ENCODE data around the gene CTSW. TPM values are rescaled to one million over a fixed set of nuclear protein-coding genes. Genes with fewer than 3 reads are reported as not detected.

Gene CTSW
- total RNA-seq, 2 donors from 2014 or later = 1.5 to 2.4 TPM

DNA sequence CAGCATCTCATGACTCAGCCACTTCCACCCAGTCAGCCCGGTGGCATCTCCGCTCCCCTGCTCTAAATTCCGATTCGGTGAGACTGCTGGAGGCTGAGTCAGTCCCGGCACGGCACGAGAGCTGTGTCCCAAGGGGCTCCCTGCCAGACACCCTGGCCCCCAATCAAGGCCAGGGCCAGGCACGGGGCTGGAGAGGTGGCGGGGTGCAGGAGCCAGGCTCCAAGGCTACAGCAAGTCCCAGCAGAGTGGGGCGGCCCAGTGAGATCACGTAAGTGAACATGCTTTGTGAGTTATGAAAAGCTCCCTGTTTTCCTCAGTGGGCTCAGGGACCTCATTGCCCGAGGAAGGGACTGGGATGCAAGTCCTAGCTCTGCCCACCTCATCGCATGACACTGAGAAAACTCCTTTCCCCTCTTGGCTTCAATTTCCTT, 36.2 kb downstream of the CTSW start:
- DNase-seq = peak; percentile 49 to 76
- ATAC-seq = no peak
- intact Hi-C loops (cut with DNase I, micrococcal nuclease) = no loop called here

DNA sequence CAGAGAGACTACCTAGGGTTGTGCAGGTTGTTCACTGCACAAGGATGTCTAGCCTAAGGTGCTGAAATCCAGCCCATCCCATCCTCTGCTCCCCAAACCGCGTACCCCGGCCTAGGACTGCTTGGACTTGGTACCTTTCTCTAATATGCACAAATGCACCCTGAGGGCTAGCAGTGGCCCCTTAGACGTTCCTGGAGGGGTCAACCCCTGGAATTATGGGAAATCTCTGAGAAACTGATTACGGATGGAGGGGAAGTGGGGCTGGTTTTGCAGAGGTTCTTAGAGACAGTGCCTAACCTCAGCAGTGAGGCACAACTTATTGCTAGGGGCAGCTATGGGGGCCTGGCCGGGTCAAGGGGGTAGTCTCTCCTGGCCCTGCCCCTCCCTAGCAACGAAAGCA, 36.8 kb downstream of the CTSW start:
- intact Hi-C loops (cut with DNase I, micrococcal nuclease) = no loop called here
- DNase-seq (no peak), ATAC-seq (no peak)

DNA sequence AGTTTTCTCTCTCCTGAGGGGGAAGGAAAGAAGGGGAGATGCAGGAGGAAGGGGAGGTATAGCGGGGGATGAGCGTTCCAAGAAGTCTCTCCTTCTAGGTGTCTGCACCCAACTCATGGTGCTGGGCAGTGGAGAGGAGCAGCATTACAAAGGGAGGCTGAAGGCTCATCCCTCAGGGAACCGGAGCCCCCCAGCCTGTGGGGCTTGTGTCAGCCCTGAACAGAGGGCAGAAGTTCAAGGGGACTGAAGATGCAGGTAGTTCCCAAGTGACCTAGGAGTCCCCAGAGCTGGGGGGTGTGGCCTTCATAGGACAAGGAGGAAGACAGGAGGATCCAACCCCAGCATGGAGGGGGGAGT, 37.4 kb downstream of the CTSW start:
- DNase-seq (no peak), ATAC-seq (no peak)
- intact Hi-C loops (cut with DNase I, micrococcal nuclease) = no loop called here

DNA sequence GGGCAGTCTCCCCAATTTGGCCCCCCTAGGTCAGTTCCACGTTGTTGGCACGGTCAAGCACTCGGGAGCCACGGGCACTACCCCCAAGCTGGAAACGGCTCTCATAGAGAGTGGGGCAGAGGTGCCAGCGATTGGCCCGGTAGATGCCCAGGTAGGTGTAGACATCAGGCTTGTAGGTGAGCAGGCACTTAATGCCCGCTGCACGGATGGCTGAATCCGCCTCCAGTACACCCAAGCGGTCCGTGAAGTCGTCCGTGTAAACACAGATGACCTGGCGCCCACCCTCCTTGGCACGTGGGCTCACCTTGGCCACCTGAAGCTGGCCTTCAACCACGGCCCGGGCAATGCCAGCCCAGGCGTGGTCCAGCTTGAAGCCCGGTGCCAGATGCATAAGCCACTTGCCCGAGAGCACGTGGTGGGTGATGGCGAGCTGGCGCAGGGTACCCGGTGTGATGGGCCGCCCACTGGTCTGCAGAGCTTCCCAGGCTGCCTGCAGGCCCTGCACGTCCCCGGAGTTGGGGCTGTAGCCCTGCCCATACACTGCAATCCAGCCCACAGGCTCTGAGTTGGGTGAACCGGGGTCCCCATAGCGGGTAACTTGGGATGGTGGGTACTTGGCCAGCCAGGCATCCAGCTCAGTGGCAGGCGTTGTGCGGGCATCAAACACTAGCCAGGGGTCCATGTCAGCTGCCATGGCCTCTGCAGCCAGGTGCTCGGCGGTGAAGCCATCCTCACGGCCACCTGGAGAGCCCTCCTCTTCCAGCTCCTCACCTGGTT, 38.0 kb downstream of the CTSW start:
- intact Hi-C loops (cut with DNase I, micrococcal nuclease) = no loop called here
- DNase-seq = no peak

DNA sequence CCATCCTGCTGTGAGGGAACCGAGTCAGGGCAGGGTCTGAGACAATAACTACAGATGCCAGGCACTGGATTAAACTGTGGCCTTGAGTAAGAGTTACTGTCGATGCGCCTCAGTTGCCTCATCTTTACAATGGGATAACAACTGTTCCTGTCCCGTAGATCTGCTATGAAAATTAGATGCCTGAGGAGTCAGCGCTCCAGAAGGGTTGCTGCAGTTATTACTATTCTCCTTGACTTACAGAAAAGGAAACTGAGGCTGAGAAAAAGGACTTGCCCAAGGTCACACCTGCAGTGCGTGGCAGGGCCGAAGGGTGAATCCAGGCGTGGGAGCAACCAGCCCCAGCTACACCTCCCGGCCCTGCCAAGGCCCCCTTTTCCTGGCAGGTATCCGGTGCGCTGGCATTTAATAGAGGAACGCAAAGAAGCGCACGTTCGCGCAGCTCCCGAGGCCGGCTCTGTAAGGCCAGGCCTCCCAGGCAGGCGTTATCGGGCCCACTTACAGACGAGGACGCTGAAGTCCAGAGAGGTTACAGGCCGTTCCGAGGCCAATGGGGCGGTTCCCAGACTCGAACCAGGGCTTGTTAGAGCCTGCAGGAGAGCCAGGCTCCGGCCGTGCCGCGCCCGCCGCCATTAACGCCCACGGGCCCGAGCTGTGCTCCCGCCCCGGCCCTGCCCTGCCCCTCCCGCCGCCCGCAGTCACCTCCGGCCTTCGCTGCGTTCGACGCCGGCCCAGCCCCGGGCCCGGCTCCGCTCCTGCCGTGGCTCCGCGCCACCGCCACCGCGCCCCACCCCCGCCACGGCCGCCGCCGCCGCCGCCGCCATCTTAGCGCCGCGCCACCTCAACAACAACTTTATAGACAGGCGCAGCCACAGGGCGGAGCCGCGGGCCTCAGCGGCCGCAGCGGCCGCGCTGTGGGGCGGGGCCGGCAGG, 38.8 kb downstream of the CTSW start, which contains the start of gene C11orf68:
TSS of gene C11orf68 (minus strand) at position 852 of the 930 bp plus-strand sequence. CDS start at position 821, 31 bp downstream.
- intact Hi-C loops (cut with DNase I, micrococcal nuclease) = no loop called here
- DNase-seq (no peak), ATAC-seq (no peak)

More for the DNA sequence above, 38.0 kb downstream of the CTSW start:
- ATAC-seq = no peak

DNA sequence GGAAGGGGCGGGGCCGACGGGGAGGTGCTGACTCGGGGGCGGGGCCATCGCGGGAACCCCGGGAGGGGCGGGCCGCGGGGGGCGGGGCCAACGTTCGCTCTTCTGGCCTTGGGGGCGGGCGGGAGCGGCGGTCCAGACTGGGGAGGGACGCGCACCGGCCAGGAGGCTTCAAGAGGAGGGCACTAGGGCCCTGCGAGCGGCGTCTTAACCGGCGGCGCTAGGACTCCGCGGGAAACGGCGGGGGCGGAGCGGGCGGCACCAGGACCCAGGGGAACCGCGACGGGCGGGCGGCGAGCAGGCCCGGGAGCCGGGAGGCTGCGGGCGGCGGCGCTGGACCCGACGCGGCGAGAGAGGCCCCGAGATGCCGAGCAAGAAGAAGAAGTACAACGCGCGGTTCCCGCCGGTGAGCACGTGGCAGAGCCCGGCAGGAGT, 39.5 kb downstream of the CTSW start, which contains the start of gene DRAP1:
TSS of gene DRAP1 (plus strand) at position 286 of the 432 bp plus-strand sequence. CDS start at position 362, 76 bp downstream.
- intact Hi-C loops (cut with DNase I, micrococcal nuclease) = no loop called here
- ATAC-seq = peak; percentile 89
- DNase-seq = peak; percentile 99

DNA sequence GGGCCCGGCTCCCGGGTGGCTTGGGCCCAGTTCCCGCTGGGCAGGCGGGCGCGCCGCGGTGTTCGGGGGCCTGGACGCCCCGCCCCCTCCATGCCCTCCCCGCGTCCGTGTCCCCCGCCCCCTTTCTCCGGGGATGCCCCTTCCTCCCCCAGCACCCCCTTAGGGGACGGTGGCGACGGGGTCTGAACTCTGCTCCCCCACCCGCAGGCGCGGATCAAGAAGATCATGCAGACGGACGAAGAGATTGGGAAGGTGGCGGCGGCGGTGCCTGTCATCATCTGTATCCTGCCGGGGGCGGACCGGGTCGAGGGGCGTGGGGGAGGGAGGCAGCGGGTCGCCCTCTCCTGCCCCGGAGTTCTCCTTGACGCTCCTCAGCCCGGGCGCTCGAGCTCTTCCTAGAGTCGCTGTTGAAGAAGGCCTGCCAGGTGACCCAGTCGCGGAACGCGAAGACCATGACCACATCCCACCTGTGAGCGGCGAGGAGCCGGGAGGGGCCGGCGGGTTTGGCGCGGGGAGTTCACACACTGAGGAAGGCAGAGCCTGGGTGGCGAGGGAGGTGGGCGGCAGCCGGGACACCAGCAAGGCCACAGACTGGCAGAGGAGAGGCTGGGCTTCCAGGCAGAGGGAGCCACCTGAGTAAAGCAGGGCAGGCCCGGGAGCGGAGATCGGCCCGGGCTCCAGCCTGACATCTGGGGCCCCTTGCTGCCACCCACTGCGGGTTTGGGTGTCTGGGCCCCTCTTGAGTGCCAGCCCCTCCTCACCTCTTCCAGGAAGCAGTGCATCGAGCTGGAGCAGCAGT, 40.1 kb downstream of the CTSW start:
- ATAC-seq (peak; percentile 25), DNase-seq (peak; percentile 65 to 68)
- intact Hi-C loops (cut with DNase I, micrococcal nuclease) = no loop called here

DNA sequence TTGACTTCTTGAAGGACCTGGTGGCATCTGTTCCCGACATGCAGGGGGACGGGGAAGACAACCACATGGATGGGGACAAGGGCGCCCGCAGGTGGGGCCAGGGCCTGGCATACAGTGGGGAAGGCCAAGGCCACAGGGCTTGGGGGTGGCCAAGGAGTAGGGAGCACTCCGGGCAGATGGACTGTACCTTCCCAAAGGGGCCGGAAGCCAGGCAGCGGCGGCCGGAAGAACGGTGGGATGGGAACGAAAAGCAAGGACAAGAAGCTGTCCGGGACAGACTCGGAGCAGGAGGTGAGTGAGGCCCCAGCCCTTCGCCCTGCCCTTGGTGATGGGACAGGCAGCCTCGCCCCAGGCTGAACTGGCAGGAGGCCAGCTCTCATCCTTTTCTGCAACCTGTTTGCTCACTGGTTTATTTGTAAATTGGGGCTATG, 40.8 kb downstream of the CTSW start:
- ATAC-seq (no peak), DNase-seq (peak in 1 of 2 donors; percentile 49)
- intact Hi-C loops (cut with DNase I, micrococcal nuclease) = no loop called here

DNA sequence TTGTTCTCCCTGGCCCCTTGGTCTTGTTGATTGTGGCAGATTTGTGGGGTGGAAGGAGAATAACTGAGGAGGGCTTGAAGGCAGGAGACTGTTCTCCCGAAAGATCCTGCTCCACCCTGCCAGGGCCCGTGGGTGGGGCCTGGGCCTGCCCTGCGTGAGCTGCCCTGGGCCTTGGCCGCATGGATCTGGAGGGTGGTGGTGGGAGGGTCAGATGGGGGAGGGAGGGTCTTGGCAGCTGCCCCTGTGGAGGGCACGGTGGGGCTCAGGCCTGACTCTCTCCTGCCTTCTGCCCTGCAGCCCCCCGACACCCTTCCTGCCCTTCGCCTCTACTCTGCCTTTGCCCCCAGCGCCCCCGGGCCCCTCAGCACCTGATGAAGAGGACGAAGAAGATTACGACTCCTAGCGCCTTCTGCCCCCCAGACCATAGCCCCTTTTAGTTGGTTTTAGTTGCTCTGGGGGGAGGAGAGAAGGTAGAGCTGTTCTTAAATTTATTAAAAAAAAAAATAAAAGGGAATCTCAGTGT, 41.5 kb downstream of the CTSW start:
- intact Hi-C loops (cut with DNase I, micrococcal nuclease) = no loop called here
- no peak for ATAC-seq
- no peak for DNase-seq

DNA sequence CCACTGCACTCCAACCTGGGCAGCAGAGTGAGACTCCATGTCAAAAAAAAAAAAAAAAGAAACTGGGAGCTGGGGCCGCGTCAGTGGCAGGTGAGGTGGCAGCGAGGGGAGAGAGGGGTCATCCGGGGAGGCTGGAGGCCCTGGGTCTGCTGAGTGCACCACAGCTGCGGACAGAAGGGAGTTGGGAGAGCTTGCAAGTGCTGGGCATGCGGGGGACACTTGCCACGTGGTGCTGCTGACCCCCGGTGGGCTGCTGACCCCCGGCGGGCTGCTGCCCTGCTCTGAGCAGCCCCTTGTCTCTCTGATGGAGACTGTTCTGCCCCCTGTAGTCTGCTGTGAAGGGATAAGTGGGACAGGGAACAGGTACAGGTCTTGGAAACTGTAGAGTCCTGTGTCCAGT, 42.2 kb downstream of the CTSW start:
- intact Hi-C loops (cut with DNase I, micrococcal nuclease) = no loop called here
- ATAC-seq (no peak), DNase-seq (no peak)

DNA sequence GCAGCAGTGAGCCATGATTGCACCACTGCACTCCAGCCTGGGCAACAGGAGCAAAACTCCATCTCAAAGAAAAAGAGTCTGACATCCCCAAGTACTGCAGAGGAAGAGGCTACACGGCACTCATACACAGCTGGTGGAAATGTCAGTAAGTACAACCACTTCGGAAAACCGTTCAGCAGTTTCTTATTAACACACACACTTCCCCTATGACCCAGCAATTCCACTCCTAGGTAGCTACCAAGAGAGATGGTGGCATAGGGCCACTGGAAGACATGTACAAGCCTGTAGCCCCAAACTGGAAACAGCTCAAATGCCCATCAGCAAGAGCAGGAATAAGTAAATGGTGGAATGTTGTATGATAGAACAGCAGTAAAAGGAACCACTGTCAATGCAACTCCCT, 42.9 kb downstream of the CTSW start:
- DNase-seq = no peak
- intact Hi-C loops (cut with DNase I, micrococcal nuclease) = no loop called here
- no peak for ATAC-seq

DNA sequence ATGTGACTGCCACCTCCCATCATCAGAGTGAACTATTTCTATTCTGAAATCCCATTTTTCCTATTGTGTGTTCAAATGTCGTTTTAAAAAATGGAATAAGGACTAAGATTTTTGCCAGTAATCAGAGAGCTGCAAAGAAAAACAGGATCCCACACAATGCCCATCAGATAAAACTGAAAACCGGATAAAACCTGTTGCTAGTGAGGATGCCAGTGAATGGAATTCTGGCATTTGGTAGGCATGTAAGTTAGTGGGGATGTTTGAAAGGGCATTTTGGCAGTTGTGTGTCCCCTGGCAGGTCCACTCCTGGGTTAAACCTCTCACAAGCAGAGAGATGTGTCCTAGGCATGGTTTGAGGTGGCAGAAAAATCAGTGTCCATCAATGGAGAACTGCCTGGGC, 45.8 kb downstream of the CTSW start:
- no peak for DNase-seq
- intact Hi-C loops (cut with DNase I, micrococcal nuclease) = no loop called here
- ATAC-seq = no peak

DNA sequence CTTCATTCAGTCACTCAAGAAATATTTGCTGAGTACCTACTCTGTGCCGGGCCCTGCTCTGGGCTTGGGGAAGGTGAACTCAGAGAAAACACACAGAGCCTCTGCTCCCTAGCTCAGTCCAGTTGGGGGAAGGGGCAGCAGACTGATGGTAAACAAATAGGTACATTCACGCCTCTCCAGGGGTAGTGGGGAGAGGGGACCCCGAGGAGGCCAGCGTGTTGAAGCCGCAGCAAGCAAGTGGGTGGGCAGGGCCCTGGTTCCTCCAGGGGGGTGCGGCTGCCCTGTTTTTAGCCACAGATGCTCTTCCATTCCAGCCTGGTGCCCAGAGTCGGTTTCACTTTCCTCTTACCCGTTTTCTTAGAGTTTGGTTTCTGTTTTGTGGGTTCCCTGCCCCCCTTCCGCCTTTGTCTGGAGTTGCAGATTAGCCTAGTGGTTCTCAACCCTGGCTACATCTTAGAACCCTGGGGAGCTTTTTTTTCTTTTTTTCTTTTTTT, 48.3 kb downstream of the CTSW start:
- DNase-seq (peak; percentile 46 to 64), ATAC-seq (peak; percentile 32)
- intact Hi-C loops (cut with DNase I, micrococcal nuclease) = no loop called here

DNA sequence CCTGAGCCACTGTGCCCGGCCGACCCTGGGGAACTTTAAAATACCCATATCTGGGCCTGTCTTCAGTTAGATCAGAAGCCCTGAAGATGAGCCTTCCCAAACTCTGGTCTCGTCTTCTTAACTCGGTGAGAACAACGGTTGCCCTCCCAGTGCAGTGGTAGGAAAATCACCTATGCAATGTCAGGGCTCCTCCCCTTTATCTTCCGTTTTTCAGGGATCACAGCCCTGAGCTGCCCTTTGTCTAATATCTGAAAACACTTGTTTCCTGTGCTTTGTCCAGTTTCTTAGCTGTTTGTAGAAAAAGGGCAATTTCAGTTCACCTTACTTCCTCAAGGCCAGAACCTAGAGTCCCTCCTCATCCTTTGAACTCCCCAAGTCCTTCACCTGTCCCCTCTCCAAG, 49.0 kb downstream of the CTSW start:
- DNase-seq (no peak), ATAC-seq (no peak)
- intact Hi-C loops (cut with DNase I, micrococcal nuclease) = no loop called here

DNA sequence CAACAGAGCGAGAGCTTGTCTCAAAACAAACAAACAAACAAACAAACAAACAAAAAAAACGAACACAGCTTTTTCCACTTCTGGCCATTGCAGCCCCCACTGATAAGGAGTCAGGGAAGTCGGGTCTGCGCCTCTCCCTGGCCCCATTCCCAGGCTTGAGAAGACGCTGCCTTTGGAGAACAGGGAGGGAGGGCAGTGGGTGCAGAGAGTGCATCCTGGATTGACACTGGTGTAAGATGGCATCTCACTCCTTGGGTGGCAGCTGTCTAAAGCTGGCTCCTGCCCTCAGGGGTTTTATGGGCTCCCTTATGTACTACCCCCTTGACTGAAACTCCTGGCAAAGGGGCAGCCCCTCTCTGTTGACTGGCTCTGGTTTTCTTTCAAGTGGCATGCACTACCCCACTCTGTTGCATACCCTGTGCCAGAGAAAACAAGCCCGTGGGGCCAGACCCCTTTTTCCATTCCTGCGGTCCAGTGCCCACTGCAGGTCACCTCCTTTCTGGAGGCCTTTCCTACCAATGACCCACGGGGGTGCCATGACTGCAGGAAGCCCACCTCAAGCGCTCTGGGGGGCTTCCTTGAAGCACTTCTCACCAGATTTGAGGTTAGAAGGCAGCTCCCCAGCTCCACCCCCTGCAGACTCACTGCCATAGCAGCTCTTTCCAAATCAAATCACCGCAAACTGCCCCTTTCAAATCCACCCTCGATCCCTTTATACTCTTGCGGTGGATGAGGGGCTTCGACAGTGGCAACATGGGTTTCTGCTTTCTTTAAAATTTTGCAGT, 52.3 kb downstream of the CTSW start:
- intact Hi-C loops (cut with DNase I, micrococcal nuclease) = no loop called here
- DNase-seq = no peak
- no peak for ATAC-seq

DNA sequence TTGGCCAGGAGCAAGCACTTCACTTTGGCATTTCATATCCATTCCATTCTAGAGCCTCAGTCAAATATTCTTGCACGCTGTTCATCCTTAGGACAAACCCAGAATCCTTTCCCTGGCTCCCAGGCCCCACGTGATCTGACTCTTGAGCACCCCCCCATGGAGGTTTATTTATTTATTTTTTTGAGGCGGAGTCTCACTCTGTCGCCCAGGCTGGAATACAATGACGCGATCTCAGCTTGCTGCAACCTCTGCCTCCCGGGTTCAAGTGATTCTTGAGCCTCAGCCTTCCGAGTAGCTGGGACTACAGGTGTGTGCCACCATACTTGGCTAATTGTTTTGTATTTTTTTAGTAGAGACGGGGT, 52.9 kb downstream of the CTSW start:
- intact Hi-C loops (cut with DNase I, micrococcal nuclease) = no loop called here
- ATAC-seq (no peak), DNase-seq (no peak)
